Measurements from ENCODE around the gene CDNF.

DNA sequence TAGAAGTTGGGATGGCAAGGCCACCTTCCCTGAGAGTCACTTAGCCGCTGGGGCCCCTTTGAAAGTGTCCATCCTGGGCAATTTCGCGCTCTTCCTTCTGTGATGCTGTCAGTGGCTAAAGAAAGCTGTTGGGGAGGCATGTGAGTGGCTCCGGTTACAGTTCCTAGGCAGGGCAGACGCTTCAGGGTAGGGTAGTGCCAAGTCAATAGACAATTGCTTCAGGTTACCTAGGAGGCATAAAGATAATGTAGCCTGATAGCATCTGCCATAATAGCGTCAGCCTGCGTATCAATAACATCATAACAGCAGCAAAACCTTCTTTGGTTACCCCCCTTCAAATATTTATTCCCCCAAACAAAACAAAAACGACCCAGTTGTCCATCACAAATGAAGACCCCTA, 63.0 kb downstream of the CDNF start, which contains the start of gene FAM107B:
- no peak for TF ChIP-seq POLR2A (IDR thresholded peaks at IDR 0.05; ENCODE audit: low read depth, low read length)
- TF ChIP-seq POU2F2 (IDR thresholded peaks at IDR 0.05; ENCODE audit: low read depth, low read length) = no peak
- TF ChIP-seq TAF1 (IDR thresholded peaks at IDR 0.05; ENCODE audit: low read depth, low read length) = no peak
- TF ChIP-seq POLR2AphosphoS5 (IDR thresholded peaks at IDR 0.05; ENCODE audit: low read depth, low read length) = no peak
- TF ChIP-seq PAX5 (IDR thresholded peaks at IDR 0.05; ENCODE audit: insufficient read depth, low read length, severe bottlenecking) = no peak
- no peak for TF ChIP-seq SPI1 (IDR thresholded peaks at IDR 0.05; ENCODE audit: low read depth, low read length)

Measured in GM12891 (cell line).